NCI-H2227 (cell line): ENCODE results near the gene FBXO36.

Source experiments
- DNase-seq: peaks from one replicate; lab custom pipeline; 2025; ENCODE audit not compliant: unreplicated experiment; lab: John Stamatoyannopoulos, UW

FBXO36 gene

DNA sequence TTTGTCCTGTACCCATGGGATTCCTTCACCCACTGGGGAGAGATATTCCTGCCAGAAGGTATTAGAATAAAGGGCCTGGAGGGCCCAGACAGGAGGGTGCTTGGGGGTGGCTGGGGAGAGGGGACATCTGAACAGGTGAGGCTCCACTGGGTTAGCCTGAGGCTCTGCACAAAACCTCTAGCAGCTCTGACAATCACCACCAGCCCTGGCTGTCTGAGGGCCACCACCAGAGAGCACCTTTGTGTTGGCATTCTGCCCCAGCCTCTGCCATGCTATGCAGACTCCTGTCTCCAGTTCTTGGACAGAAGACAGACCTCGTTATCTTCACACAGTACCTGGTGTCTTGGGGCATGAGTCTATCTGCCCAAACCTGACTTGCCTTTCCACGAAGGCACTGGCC is 121.2 kb downstream of the FBXO36 start:
- DNase-seq = no peak

DNA sequence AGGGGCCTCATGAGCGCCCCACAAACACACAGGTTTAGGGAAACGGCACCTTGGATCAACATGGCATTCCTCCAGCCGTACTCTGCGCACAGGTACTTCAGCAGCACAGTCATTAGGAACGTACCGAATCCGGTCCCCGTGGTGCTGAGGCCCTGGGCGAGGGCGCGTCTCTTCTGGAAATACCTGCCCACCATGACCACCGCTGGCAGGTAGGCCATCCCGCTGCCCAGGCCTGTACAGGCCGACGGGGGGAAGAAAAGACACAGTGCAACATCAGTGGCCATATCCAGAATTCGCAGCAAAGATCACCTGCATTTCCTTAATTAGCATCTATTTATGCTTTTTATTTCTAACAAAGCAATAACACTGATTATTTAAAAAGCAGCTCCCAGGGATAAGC is 124.2 kb downstream of the FBXO36 start:
- DNase-seq = no peak

DNA sequence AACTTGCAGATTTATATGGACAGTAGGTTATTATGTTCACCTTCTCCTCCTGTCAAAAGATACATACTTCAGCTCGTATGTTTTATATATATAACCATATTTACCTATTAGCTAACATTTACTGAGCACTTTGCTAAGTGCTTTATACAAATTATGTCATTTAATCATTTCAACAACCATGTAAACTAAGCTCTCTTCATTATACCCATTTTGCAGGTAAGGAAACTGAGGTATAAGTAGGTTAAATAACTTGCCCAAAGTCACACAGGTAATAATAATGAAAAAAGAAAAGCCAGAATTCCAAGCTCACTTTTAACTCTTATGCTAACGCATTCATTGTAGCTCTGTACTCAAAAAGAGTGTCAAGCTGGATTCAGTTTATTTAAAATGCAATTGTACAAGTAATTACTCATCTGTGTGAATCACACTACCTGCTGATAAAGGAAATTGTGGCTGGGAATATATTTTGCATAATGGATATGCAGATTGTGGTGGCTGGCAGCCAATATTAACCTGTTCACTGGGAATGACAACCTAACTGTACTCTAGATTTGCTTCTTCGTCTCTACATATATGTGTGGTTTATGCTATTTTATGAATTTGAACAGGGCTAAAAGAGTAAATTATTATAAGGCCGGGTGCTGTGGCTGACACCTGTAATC is 125.8 kb downstream of the FBXO36 start:
- no peak for DNase-seq

DNA sequence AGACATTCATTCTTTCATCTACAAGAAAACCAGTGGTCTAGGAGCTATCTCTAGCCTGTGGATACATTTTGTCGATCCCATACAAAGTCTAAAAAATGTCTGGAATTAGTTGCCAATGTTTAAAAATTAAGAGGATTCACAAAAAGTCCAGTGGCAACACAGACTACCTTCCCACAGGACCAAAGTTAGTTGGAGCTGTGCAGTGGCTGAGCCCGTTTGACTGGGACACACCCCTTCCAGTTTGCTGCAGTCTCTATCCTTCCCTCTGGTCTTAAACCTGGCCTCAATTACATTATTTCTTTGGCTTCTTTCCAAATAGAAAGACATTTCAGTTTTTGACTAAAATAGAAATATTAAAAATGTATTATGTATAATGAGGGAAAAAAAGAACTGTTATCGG is 127.8 kb downstream of the FBXO36 start:
- DNase-seq = no peak

DNA sequence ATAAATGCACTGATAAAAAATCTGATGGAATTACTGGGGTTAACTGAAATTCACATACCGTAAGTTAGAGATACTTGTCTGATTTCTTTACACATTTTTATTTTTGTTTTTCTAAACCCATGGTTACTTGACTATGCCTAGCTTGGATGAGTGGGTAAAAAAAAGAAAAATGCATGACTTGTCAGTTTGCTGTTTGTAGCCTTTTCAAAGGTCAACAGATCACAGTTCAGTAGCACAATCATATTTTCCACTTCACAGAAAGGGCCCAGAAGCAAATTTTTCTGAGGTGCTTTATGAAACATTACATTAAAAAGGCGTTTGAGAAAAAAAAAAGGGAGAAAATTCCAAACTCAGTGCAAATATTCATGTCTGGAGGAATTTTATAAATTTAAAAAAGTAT is 130.0 kb downstream of the FBXO36 start:
- DNase-seq = no peak

DNA sequence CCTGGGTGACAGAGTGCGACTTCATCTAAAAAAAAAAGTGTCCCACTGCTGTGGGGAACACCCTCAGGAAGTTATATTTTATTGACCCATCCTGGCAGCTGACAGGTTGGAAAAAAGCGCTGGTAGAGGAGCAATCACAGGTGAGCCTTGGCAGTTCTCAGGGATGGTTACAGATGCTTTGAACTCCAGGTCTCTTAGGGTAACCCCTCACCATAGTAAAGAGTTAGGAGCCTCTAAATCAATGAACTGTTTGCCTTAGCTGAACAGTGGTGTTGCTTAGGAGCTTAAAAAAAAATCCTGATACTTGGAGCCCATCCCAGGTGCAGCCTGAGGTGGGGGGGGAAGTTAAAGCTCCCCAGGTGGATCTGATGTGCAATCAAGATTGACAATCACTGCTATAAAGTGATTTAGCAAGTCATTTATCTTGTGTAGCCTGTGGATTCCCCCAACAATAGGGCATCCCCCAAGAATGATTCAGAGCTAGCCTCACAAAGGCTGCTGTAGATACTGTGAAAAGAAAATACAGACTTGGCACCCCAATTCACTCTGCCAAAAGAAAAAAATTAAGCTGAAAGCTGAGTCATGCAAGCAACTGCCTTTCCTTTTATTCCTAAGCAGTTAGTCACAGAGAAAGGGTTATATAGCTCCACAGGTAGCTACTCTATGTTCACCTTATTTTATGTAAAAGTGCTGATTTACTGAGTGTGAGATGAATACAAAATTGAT is 131.6 kb downstream of the FBXO36 start:
- DNase-seq = no peak

DNA sequence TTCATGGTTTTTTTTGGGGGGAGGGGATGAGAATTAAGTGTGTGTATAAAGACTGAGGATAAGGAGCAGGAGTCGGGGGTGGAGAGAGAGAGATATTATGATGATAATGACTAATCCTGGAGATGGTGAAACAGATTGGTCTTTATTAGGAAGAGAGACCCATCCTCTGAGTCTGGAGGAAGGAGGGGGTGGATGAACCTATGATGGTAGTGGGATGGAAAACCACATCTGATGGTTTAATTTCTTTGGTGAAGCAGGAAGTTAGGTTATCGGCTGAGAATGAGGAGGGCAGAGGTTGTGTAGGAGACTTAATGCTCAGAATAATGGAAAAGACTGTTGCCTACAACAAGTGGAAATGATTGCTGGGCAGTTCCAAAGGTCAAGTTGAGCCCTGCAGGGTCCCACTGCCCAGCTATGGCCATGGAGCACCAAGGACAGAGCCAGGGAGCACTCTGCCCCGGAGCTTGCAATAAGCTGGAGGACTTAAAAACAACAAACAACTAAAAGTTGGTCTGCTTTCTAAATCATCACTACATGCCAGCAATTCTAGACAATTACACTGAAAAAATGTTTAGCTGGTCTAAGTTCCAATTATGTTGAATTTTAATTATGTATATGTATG is 138.5 kb downstream of the FBXO36 start:
- DNase-seq = no peak
